Measurements from ENCODE around the gene SERP2.

SERP2 gene

DNA sequence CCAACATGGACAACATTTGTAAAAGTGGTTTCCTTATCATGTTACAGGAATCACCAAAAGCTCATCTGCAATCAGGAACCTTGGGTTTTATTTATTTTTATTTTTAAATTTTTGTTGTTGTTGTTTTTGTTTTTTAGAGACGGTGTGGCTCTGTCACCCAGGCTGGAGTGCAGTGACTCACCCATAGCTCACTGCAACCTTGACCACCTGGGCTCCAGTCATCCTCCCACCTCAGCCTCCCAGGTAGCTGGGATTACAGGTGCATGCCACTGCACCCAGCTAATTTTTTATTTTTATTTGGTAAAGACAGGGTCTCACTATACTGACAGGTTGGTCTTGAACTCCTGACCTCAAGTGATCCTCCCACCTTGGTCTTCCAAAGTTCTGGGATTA lies 13.6 kb upstream of the SERP2 start:
- DNase-seq = no peak

- DNase-seq = no peak
Measured at GRCh38 chr13:44362394-44363040, 11.1 kb upstream of the SERP2 start.

- no peak for DNase-seq
Measured at GRCh38 chr13:44363631-44364344, 9.8 kb upstream of the SERP2 start.

DNA sequence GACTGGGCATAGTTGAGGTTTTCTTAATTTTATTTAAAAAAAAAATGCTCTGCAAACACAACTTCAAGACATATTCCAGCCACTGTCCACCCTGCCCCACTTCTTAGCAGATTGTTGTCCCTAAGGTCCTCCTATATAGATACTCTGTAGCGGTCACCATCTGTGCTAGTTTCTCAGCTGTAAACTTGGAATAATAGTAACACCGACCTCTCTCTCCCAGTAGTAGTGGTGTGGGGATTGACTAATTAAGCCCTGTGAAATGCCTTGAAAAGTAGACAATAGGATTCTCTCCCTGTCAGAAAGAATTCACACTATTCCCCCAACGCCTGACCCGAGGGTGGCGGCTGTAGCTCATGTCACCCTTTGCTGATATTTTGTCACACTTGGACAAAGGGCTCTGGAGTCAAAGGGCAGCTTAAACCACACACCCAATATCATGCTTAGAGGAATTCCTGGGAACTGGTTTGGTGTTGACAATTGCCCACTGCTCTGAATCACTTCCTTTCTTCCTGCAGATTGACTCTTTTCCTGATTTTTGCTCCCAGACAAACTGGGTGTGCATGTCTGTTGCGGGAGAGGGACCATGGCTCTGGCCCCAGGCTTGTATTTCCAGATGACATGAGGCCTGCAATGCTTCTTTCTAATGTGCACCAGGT lies 9.2 kb upstream of the SERP2 start:
- no peak for DNase-seq

DNA sequence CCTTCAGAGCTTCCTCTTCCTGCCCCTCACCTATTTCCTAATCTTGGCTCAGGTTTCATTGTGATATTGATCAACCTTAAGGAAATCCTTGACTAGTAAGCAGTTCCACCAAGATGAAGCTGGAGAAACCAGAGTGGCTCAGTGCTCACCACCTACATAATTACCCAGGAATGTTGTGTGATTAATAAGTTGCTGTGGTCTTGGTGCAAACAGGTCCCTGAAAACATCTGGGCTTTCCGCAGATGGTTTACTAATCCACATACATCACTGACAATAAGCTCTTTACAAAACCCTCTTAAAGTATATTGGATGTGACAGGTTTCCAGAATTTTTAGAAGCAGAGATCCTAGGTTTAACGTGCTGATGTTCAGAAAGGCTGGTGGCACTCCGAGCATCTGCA lies 8.6 kb upstream of the SERP2 start:
- DNase-seq = no peak

GRCh38 chr13:44365899-44366298 lies 7.7 kb upstream of the SERP2 start:
- DNase-seq = no peak

- no peak for DNase-seq
Measured at GRCh38 chr13:44368062-44368591, 5.5 kb upstream of the SERP2 start.

GRCh38 chr13:44368599-44369368 lies 4.8 kb upstream of the SERP2 start:
- no peak for DNase-seq

DNA sequence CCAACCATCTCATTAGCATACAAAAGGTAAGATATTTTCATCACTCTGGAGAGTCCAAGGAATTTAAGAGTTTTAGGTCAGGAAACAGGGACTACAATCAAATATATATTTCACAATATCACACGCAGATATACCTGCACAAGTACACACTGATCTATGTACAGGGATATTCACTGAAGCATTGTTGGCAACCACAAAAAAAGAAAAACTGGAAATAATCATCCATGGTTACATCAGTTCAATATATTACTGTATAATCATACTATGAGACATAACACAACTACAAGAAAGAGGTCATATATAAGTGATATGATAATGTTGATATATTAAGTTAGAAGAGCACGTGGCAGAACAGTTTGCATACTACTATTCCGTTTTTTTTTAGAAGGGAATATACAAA lies 2.2 kb upstream of the SERP2 start:
- no peak for DNase-seq

- no peak for DNase-seq
Measured at GRCh38 chr13:44373247-44373600, 400 bp upstream of the SERP2 start.

DNA sequence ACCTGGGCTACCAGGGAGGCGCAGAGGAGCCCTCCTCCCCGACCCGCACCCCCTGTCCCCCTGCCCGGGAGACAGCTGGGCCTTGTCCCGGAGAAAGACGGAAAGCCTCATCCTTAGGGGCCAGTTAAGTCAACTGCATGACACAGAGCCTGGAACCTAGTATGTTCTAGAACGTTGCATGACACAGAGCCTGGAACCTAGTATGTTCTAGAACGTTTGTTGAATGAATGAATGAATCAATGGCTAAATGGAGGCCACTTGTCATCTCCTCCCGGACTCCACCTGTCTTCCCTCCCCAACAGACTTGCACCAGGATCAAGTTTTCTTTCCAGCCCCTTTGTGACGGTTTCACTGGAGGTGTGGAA lies 706 bp downstream of the SERP2 start:
- DNase-seq = no peak

DNA sequence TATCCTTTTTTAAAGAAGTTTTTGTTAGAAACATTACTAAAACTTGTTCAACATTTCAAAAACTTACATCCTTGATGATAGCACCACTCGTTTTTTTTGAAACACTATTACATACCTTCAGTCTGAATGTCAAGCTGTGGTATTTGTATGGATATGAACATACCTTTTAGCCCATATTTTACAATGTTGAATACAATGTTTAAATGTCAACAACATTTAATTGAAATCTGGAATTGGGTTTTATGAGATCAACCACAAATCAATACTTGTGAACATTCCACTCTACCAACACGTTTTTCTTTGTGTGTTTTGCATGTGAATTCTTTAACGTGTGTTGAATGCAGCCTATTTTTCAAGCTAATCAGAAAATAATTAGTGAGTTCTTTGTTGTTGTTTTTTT lies 4.7 kb downstream of the SERP2 start:
- DNase-seq = no peak

GRCh38 chr13:44379885-44380284 lies 6.3 kb downstream of the SERP2 start:
- DNase-seq = no peak

GRCh38 chr13:44380404-44381165 lies 7.0 kb downstream of the SERP2 start:
- DNase-seq = no peak

- no peak for DNase-seq
Measured at GRCh38 chr13:44382635-44383145, 9.1 kb downstream of the SERP2 start.

GRCh38 chr13:44383945-44384344 lies 10.3 kb downstream of the SERP2 start:
- no peak for DNase-seq

DNA sequence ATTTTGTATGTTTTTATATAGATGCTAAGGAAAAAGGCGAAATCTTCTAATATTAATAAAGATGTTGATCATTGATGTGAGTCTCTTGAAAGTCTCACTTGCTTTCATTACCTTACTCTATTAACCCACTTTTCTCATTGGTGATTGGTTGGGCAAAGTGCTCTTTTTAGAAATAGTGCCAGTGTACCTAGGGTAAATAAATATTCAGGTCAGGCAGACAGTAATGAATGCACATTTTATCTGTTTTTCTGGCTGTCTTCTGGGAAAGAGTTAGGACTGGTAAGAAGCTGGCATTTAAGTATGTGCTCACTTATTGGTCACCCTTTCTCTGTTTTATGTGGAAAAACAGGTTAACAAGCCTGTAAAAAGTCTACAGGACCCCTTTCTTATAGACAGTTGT lies 11.2 kb downstream of the SERP2 start:
- no peak for DNase-seq

GRCh38 chr13:44385401-44385800 lies 11.8 kb downstream of the SERP2 start:
- no peak for DNase-seq

DNA sequence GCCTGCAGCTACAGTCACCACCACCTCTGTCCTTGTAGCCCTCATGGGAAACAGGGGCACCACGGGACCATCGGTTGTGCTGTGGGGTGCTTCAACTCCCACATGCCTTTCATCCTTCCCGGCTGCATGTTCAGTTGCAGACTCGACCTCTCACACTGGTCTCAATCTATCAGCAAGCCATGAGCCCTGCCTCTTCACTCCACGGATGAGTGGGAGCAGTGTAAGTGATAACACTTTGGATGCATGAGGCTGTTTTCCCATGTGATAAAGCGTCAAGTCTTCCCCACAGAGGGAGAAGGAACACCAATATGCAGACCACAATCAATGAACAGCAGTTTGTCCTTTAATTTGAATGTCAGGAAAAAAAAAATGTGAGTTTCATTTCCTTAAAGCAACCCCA lies 12.2 kb downstream of the SERP2 start:
- DNase-seq = no peak

DNA sequence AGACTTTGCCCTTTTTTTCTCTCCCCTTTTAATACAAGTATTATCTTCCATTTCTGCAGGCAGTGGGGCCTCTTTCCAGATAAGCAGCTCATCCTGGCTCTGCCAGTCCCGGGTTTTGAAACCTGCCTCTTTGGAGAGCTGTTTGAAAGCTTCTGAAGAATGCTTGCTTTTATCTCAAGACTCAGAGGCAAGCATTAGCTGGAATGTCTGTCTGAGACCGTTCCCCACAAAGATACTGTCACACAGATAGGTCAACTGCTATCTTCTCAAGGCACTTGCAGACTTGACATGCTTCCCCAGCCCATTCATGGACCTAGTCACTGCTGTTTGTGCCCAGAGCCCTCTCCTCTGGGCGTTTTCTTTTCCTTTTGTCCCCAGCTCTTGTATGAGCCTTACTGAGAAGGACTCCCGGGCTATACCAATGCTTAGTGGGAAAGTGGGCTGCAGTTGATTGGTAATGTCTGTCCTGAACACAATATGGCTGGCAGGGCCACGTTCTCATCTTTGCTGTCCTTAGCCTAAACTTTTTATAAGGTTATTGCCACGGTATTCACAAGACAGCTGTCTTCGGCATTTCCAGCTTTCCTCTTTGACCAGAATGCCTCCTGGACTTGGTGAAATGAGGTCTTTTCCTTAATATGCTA lies 13.4 kb downstream of the SERP2 start:
- no peak for DNase-seq

DNA sequence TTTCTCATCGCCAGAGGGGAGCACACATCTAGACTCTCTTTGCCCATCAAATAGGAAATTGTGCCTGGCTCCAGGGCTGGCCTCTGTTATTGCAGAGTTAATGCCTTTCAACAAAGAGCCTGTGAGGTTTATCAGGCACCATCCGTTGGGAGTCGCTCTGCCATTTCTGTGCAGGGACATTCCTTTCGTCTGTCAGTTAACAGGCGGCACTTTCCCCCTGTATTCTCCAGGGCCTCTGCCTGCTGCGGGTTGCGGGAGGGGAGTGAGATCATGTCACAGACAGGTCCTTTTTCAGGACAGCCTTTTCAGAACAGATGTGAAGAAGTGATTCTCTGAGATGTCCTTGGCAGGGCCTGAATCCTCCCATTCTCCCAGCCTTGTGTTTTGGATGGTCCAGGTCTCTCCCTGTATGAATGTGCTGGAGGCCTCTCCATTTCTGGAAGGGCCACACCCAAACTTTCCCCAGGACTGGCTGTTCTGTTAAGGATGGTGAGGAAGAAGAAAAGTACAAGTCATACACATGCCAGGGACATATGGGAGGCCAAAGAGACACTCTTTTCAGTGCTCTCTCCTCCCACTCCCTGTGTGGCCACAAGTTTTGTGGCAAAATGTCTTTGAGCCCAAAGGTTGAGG lies 14.9 kb downstream of the SERP2 start:
- DNase-seq = no peak

Measured in stimulated activated naive CD4-positive, alpha-beta T cell (primary cell).